HG02571 (cell line): ENCODE measurements around the gene TAF3.

Experiments used
- ATAC-seq: cut with Tn5 transposase; IDR thresholded peaks from one replicate; pipeline ENCODE4 v1.9.1; 2021; ENCODE audit warnings: mild to moderate bottlenecking, moderate library complexity; ENCODE audit not compliant: unreplicated experiment

Gene TAF3

GRCh38 chr10:7960108-7960507 lies 141.8 kb downstream of the TAF3 start:
- ATAC-seq = no peak

- no peak for ATAC-seq
These were observed 144.3 kb downstream of the TAF3 start for GRCh38 chr10:7962592-7962991.

GRCh38 chr10:7965457-7965856 lies 147.2 kb downstream of the TAF3 start:
- ATAC-seq = no peak

- no peak for ATAC-seq
These were observed 148.7 kb downstream of the TAF3 start for GRCh38 chr10:7967035-7967434.

GRCh38 chr10:7968510-7969112 lies 150.3 kb downstream of the TAF3 start:
- ATAC-seq = no peak

GRCh38 chr10:7969623-7970022 lies 151.3 kb downstream of the TAF3 start:
- ATAC-seq = no peak

- ATAC-seq = no peak
These were observed 153.6 kb downstream of the TAF3 start for GRCh38 chr10:7971949-7972348.

- ATAC-seq = no peak
These were observed 154.1 kb downstream of the TAF3 start for GRCh38 chr10:7972367-7972766.

- ATAC-seq = no peak
These were observed 161.9 kb downstream of the TAF3 start for GRCh38 chr10:7980196-7980595.

- no peak for ATAC-seq
These were observed 164.4 kb downstream of the TAF3 start for GRCh38 chr10:7982727-7983126.

- ATAC-seq = no peak
These were observed 166.0 kb downstream of the TAF3 start for GRCh38 chr10:7984325-7984724.

- ATAC-seq = no peak
These were observed 166.6 kb downstream of the TAF3 start for GRCh38 chr10:7984896-7985295.

- no peak for ATAC-seq
These were observed 168.5 kb downstream of the TAF3 start for GRCh38 chr10:7986851-7987250.

- no peak for ATAC-seq
These were observed 170.7 kb downstream of the TAF3 start for GRCh38 chr10:7988989-7989388.

- ATAC-seq = no peak
These were observed 180.5 kb downstream of the TAF3 start for GRCh38 chr10:7998831-7999230.

- no peak for ATAC-seq
These were observed 186.2 kb downstream of the TAF3 start for GRCh38 chr10:8004469-8005000.

- ATAC-seq = no peak
These were observed 188.1 kb downstream of the TAF3 start for GRCh38 chr10:8006274-8006999.

GRCh38 chr10:8009031-8009430 lies 190.7 kb downstream of the TAF3 start:
- no peak for ATAC-seq

GRCh38 chr10:8013006-8013405 lies 194.7 kb downstream of the TAF3 start:
- no peak for ATAC-seq

- ATAC-seq = no peak
These were observed 195.3 kb downstream of the TAF3 start for GRCh38 chr10:8013619-8014018.

- ATAC-seq = no peak
These were observed 196.3 kb downstream of the TAF3 start for GRCh38 chr10:8014649-8015048.

- no peak for ATAC-seq
These were observed 199.0 kb downstream of the TAF3 start for GRCh38 chr10:8017277-8017676.
